ENCODE results near the gene CHD8. TPM values are rescaled to one million over a fixed set of nuclear protein-coding genes. Genes with fewer than 3 reads are reported as not detected.

CHD8 gene
- total RNA-seq, 2 experiments from 2014 or later, result 73.9 to 75.5 TPM

- Mint-ChIP-seq H3K4me3 (peak overlapping the region; percentile 84), H3K27me3 (ENCODE audit: low read depth) (no peaks in the 10 kb centered on the region), H3K9me3 (no peaks in the 10 kb centered on the region), H3K4me1 (ENCODE audit: low read depth) (peaks cover 50% of the 10 kb centered on the region), H3K36me3 (ENCODE audit: low read depth) (peaks cover 11% of the 10 kb centered on the region), H3K27ac (peak overlapping the region; percentile 90)
- no peak for DNase-seq
- CTCF ChIA-PET, result interaction anchor here (0.6 to 2.4 kb wide), 9 partner anchors 19 to 163 kb away, joined by 3 to 13 read pairs (median 3); partner anchors contain the start of genes CHD8, RAB2B and TOX4
- intact Hi-C loops (cut with micrococcal nuclease), result loop anchor here (1.0 kb wide), 7 partner anchors 20 to 167 kb away; partner anchors contain the start of genes CHD8, HNRNPC, METTL3 and SUPT16H
Observed at GRCh38 chr14:21436567-21437062, 19.3 kb downstream of the CHD8 start.

GRCh38 chr14:21431126-21431525 is 24.8 kb downstream of the CHD8 start:
- no peak overlapping the region for H3K4me3 Mint-ChIP-seq
- no peaks in the 10 kb centered on the region for H3K9me3 Mint-ChIP-seq
- H3K4me1 Mint-ChIP-seq (ENCODE audit: low read depth), result peaks cover 32% of the 10 kb centered on the region
- intact Hi-C loops (cut with micrococcal nuclease), result no loop called here
- no peak overlapping the region for H3K27ac Mint-ChIP-seq
- DNase-seq, result no peak
- CTCF ChIA-PET, result interaction anchor here (0.6 kb wide), 3 partner anchors 14 to 43 kb away, joined by 3 to 4 read pairs (median 3); no protein-coding TSS in a partner anchor
- peaks cover 32% of the 10 kb centered on the region for H3K36me3 Mint-ChIP-seq (ENCODE audit: low read depth)
- no peaks in the 10 kb centered on the region for H3K27me3 Mint-ChIP-seq (ENCODE audit: low read depth)

GRCh38 chr14:21428930-21429329 is 27.0 kb downstream of the CHD8 start:
- Mint-ChIP-seq H3K27me3 (ENCODE audit: low read depth) (no peaks in the 10 kb centered on the region), H3K9me3 (no peaks in the 10 kb centered on the region), H3K36me3 (ENCODE audit: low read depth) (peaks cover 41% of the 10 kb centered on the region), H3K4me1 (ENCODE audit: low read depth) (peaks cover 11% of the 10 kb centered on the region), H3K27ac (no peak overlapping the region), H3K4me3 (no peak overlapping the region)
- no peak for DNase-seq
- CTCF ChIA-PET, result no interaction called here
- intact Hi-C loops (cut with micrococcal nuclease), result no loop called here

GRCh38 chr14:21426692-21427091 is 29.2 kb downstream of the CHD8 start:
- Mint-ChIP-seq H3K4me1 (ENCODE audit: low read depth) (peaks cover 3% of the 10 kb centered on the region), H3K9me3 (no peaks in the 10 kb centered on the region), H3K27me3 (ENCODE audit: low read depth) (no peaks in the 10 kb centered on the region), H3K36me3 (ENCODE audit: low read depth) (peaks cover 41% of the 10 kb centered on the region), H3K4me3 (no peak overlapping the region), H3K27ac (no peak overlapping the region)
- CTCF ChIA-PET, result no interaction called here
- no peak for DNase-seq
- intact Hi-C loops (cut with micrococcal nuclease), result no loop called here

- intact Hi-C loops (cut with micrococcal nuclease), result no loop called here
- H3K36me3 Mint-ChIP-seq (ENCODE audit: low read depth), result peaks cover 29% of the 10 kb centered on the region
- CTCF ChIA-PET, result interaction anchor here (0.8 to 1.1 kb wide), 2 partner anchors 42 to 138 kb away, joined by 3 to 4 read pairs; no protein-coding TSS in a partner anchor
- H3K27ac Mint-ChIP-seq, result no peak overlapping the region
- H3K4me1 Mint-ChIP-seq (ENCODE audit: low read depth), result peaks cover 11% of the 10 kb centered on the region
- no peak for DNase-seq
- no peaks in the 10 kb centered on the region for H3K27me3 Mint-ChIP-seq (ENCODE audit: low read depth)
- no peaks in the 10 kb centered on the region for H3K9me3 Mint-ChIP-seq
- H3K4me3 Mint-ChIP-seq, result no peak overlapping the region
Observed at GRCh38 chr14:21419528-21419927, 36.4 kb downstream of the CHD8 start.

- DNase-seq, result no peak
- H3K36me3 Mint-ChIP-seq (ENCODE audit: low read depth), result peaks cover 40% of the 10 kb centered on the region
- CTCF ChIA-PET, result interaction anchor here (0.8 kb wide), 1 partner anchor 347 kb away, joined by 3 read pairs; no protein-coding TSS in a partner anchor
- H3K9me3 Mint-ChIP-seq, result no peaks in the 10 kb centered on the region
- no peaks in the 10 kb centered on the region for H3K27me3 Mint-ChIP-seq (ENCODE audit: low read depth)
- H3K27ac Mint-ChIP-seq, result peak overlapping the region; percentile 77
- H3K4me3 Mint-ChIP-seq, result no peak overlapping the region
- H3K4me1 Mint-ChIP-seq (ENCODE audit: low read depth), result peaks cover 31% of the 10 kb centered on the region
- intact Hi-C loops (cut with micrococcal nuclease), result loop anchor here (2.0 kb wide), 1 partner anchor 95 kb away; the partner anchor contains the start of gene METTL3
Observed at GRCh38 chr14:21415329-21415728, 40.6 kb downstream of the CHD8 start.

GRCh38 chr14:21414137-21414631 is 41.7 kb downstream of the CHD8 start:
- intact Hi-C loops (cut with micrococcal nuclease), result loop anchor here (1.0 to 5.0 kb wide), 8 partner anchors 23 to 150 kb away; partner anchors contain the start of genes CHD8, METTL3 and SUPT16H
- DNase-seq, result peak; percentile 14
- H3K4me1 Mint-ChIP-seq (ENCODE audit: low read depth), result peaks cover 35% of the 10 kb centered on the region
- H3K4me3 Mint-ChIP-seq, result no peak overlapping the region
- CTCF ChIA-PET, result interaction anchor here (0.8 to 0.9 kb wide), 2 partner anchors 42 to 56 kb away, joined by 3 to 4 read pairs; partner anchors contain the start of gene CHD8
- H3K27ac Mint-ChIP-seq, result peak overlapping the region; percentile 77
- no peaks in the 10 kb centered on the region for H3K27me3 Mint-ChIP-seq (ENCODE audit: low read depth)
- H3K36me3 Mint-ChIP-seq (ENCODE audit: low read depth), result peaks cover 45% of the 10 kb centered on the region
- H3K9me3 Mint-ChIP-seq, result no peaks in the 10 kb centered on the region

- Mint-ChIP-seq H3K4me1 (ENCODE audit: low read depth) (peaks cover 12% of the 10 kb centered on the region), H3K36me3 (ENCODE audit: low read depth) (peaks cover 52% of the 10 kb centered on the region), H3K27me3 (ENCODE audit: low read depth) (no peaks in the 10 kb centered on the region), H3K4me3 (no peak overlapping the region), H3K27ac (no peak overlapping the region), H3K9me3 (no peaks in the 10 kb centered on the region)
- DNase-seq, result no peak
- intact Hi-C loops (cut with micrococcal nuclease), result no loop called here
- CTCF ChIA-PET, result no interaction called here
Observed at GRCh38 chr14:21408147-21408546, 47.8 kb downstream of the CHD8 start.

- CTCF ChIA-PET, result interaction anchor here (1.2 to 1.3 kb wide), 2 partner anchors 31 to 106 kb away, joined by 3 to 4 read pairs; no protein-coding TSS in a partner anchor
- intact Hi-C loops (cut with micrococcal nuclease), result no loop called here
- peaks cover 49% of the 10 kb centered on the region for H3K36me3 Mint-ChIP-seq (ENCODE audit: low read depth)
- no peak for DNase-seq
- no peak overlapping the region for H3K4me3 Mint-ChIP-seq
- H3K9me3 Mint-ChIP-seq, result no peaks in the 10 kb centered on the region
- H3K27me3 Mint-ChIP-seq (ENCODE audit: low read depth), result no peaks in the 10 kb centered on the region
- peaks cover 7% of the 10 kb centered on the region for H3K4me1 Mint-ChIP-seq (ENCODE audit: low read depth)
- no peak overlapping the region for H3K27ac Mint-ChIP-seq
Observed at GRCh38 chr14:21406213-21406612, 49.7 kb downstream of the CHD8 start.

GRCh38 chr14:21405097-21405496 is 50.8 kb downstream of the CHD8 start:
- Mint-ChIP-seq H3K27me3 (ENCODE audit: low read depth) (no peaks in the 10 kb centered on the region), H3K36me3 (ENCODE audit: low read depth) (peaks cover 51% of the 10 kb centered on the region), H3K4me1 (ENCODE audit: low read depth) (peaks cover 1% of the 10 kb centered on the region), H3K27ac (peak overlapping the region; percentile 18), H3K4me3 (no peak overlapping the region), H3K9me3 (no peaks in the 10 kb centered on the region)
- CTCF ChIA-PET, result no interaction called here
- intact Hi-C loops (cut with micrococcal nuclease), result no loop called here
- DNase-seq, result no peak

- no peak overlapping the region for H3K27ac Mint-ChIP-seq
- H3K27me3 Mint-ChIP-seq (ENCODE audit: low read depth), result no peaks in the 10 kb centered on the region
- no peak overlapping the region for H3K4me3 Mint-ChIP-seq
- no peaks in the 10 kb centered on the region for H3K4me1 Mint-ChIP-seq (ENCODE audit: low read depth)
- H3K36me3 Mint-ChIP-seq (ENCODE audit: low read depth), result peaks cover 52% of the 10 kb centered on the region
- H3K9me3 Mint-ChIP-seq, result no peaks in the 10 kb centered on the region
- DNase-seq, result no peak
- CTCF ChIA-PET, result no interaction called here
- intact Hi-C loops (cut with micrococcal nuclease), result no loop called here
Observed at GRCh38 chr14:21399311-21399870, 56.5 kb downstream of the CHD8 start.

GRCh38 chr14:21398901-21399300 is 57.0 kb downstream of the CHD8 start:
- H3K27ac Mint-ChIP-seq, result no peak overlapping the region
- intact Hi-C loops (cut with micrococcal nuclease), result no loop called here
- no peak for DNase-seq
- no peaks in the 10 kb centered on the region for H3K4me1 Mint-ChIP-seq (ENCODE audit: low read depth)
- peaks cover 56% of the 10 kb centered on the region for H3K36me3 Mint-ChIP-seq (ENCODE audit: low read depth)
- H3K27me3 Mint-ChIP-seq (ENCODE audit: low read depth), result no peaks in the 10 kb centered on the region
- no peak overlapping the region for H3K4me3 Mint-ChIP-seq
- H3K9me3 Mint-ChIP-seq, result no peaks in the 10 kb centered on the region
- CTCF ChIA-PET, result no interaction called here

- Mint-ChIP-seq H3K36me3 (ENCODE audit: low read depth) (peaks cover 59% of the 10 kb centered on the region), H3K4me3 (no peak overlapping the region), H3K27me3 (ENCODE audit: low read depth) (no peaks in the 10 kb centered on the region), H3K9me3 (no peaks in the 10 kb centered on the region), H3K4me1 (ENCODE audit: low read depth) (no peaks in the 10 kb centered on the region), H3K27ac (no peak overlapping the region)
- DNase-seq, result no peak
- intact Hi-C loops (cut with micrococcal nuclease), result no loop called here
- CTCF ChIA-PET, result no interaction called here
Observed at GRCh38 chr14:21395450-21395849, 60.5 kb downstream of the CHD8 start.
